T-helper 2 cell (primary cell): ENCODE results near the gene AIRE.
"Not testable (repeated sequence)": the region's sequence is repeated elsewhere in the genome, so short reads cannot be mapped to it uniquely, and the experiment has no call there.

Experiments
- DNase-seq, 5 experiments: peaks; one replicate each; pipeline versions ENCODE4 v3.0.0 to v3.0.0-alpha.2; 2012 to 2022

The AIRE gene

GRCh38 chr21:44267655-44268142 is 18.0 kb upstream of the AIRE start:
- DNase-seq: peak in 1 of 5 experiments; percentile 19

- DNase-seq: no peak
Measured at GRCh38 chr21:44269090-44269489, 16.6 kb upstream of the AIRE start.

- DNase-seq: no peak
Measured at GRCh38 chr21:44271558-44272283, 14.0 kb upstream of the AIRE start.

GRCh38 chr21:44272284-44272858 is 13.3 kb upstream of the AIRE start:
- no peak for DNase-seq

- DNase-seq: no peak
Measured at GRCh38 chr21:44273046-44273445, 12.6 kb upstream of the AIRE start.

- DNase-seq: no peak
Measured at GRCh38 chr21:44275041-44275440, 10.6 kb upstream of the AIRE start.

GRCh38 chr21:44279354-44280260 is 6.1 kb upstream of the AIRE start:
- no peak for DNase-seq

GRCh38 chr21:44281801-44282200 is 3.9 kb upstream of the AIRE start:
- DNase-seq: no peak

GRCh38 chr21:44282370-44282769 is 3.3 kb upstream of the AIRE start:
- DNase-seq: no peak

- DNase-seq: not testable (repeated sequence)
Measured at GRCh38 chr21:44283211-44283785, 2.4 kb upstream of the AIRE start.

GRCh38 chr21:44283948-44284347 is 1.7 kb upstream of the AIRE start:
- no peak for DNase-seq

GRCh38 chr21:44286086-44286715 is 525 bp downstream of the AIRE start:
- DNase-seq: no peak

GRCh38 chr21:44286716-44287632 is 1.3 kb downstream of the AIRE start:
- no peak for DNase-seq

GRCh38 chr21:44288251-44289110 is 2.8 kb downstream of the AIRE start:
- no peak for DNase-seq

GRCh38 chr21:44289381-44290010 is 3.8 kb downstream of the AIRE start:
- DNase-seq: no peak

GRCh38 chr21:44290327-44291077 is 4.8 kb downstream of the AIRE start:
- no peak for DNase-seq

GRCh38 chr21:44291078-44291935 is 5.6 kb downstream of the AIRE start:
- DNase-seq: no peak
